A673 (cell line): ENCODE results near the gene LTB4R. TPM values are rescaled to one million over a fixed set of nuclear protein-coding genes. Genes with fewer than 3 reads are reported as not detected.

Experiments used
- BruUV-seq: library from RNA; stranded (reverse); fragments of 400-500 nt; replicated peaks from 2 replicates; lab custom pipeline; 2021; lab: Mats Ljungman, UMichigan
- CTCF ChIA-PET: fragments of 300-600 bp; sonication (Branson Sonifier 250); formaldehyde crosslinking; loops from one replicate; lab custom pipeline; 2022; ENCODE audit warnings: antibody characterized with exemption; lab: Charles Lee
- POLR2A ChIA-PET: fragments of 300-600 bp; sonication (Branson Sonifier 250); formaldehyde crosslinking; loops from one replicate; lab custom pipeline; 2022; ENCODE audit warnings: antibody characterized with exemption; ENCODE audit not compliant: low non-redundant PET; lab: Charles Lee
- DNase-seq: peaks from one replicate; pipeline ENCODE4 v3.0.0-alpha.2; 2015; ENCODE audit warnings: low spot score
- H3K27ac ChIP-seq: fragments of 200-600 bp; sonication (generic); 2 replicates; pipeline ENCODE4 v1.5.1; 2016; ENCODE audit warnings: mixed run types, low read depth, mild to moderate bottlenecking, mixed read lengths, antibody characterized with exemption, low read length; ENCODE audit not compliant: poor library complexity, severe bottlenecking
- H3K27me3 ChIP-seq: fragments of 200-600 bp; sonication (generic); replicated peaks from 2 replicates; pipeline ENCODE4 v1.6.1; 2017; ENCODE audit warnings: mixed run types, low read depth, mild to moderate bottlenecking, mixed read lengths, antibody characterized with exemption, low read length; ENCODE audit not compliant: insufficient read depth, poor library complexity
- H3K36me3 ChIP-seq: fragments of 200-600 bp; sonication (generic); 2 replicates; pipeline ENCODE4 v1.6.1; 2016; ENCODE audit warnings: mixed run types, mild to moderate bottlenecking, mixed read lengths, antibody characterized with exemption, low read length; ENCODE audit not compliant: insufficient read depth, poor library complexity, severe bottlenecking
- H3K4me1 ChIP-seq: fragments of 200-600 bp; sonication (generic); 2 replicates; pipeline ENCODE4 v1.6.1; 2017; ENCODE audit warnings: mixed run types, mild to moderate bottlenecking, mixed read lengths, antibody characterized with exemption, low read length; ENCODE audit not compliant: insufficient read depth, poor library complexity, severe bottlenecking
- H3K4me3 ChIP-seq: fragments of 200-600 bp; sonication (generic); 2 replicates; pipeline ENCODE4 v1.5.1; 2016; ENCODE audit warnings: low read depth, mixed run types, mild to moderate bottlenecking, mixed read lengths, low read length; ENCODE audit not compliant: poor library complexity, severe bottlenecking
- H3K9me3 ChIP-seq: fragments of 200-600 bp; sonication (generic); 2 replicates; pipeline ENCODE4 v1.6.1; 2016; ENCODE audit warnings: mixed run types, low read depth, mild to moderate bottlenecking, mixed read lengths, antibody characterized with exemption, low read length; ENCODE audit not compliant: poor library complexity, severe bottlenecking
- EZH2 ChIP-seq: fragments of 200-600 bp; sonication (generic); IDR thresholded peaks from 2 replicates; pipeline ENCODE4 v1.6.1; 2017; ENCODE audit warnings: borderline replicate concordance, low read depth, mild to moderate bottlenecking, mixed read lengths, antibody characterized with exemption, low read length; ENCODE audit not compliant: poor library complexity, severe bottlenecking
- intact Hi-C: fragments of 100-400 bp; cut with micrococcal nuclease; formaldehyde crosslinking; loops from one replicate; pipeline ENCODE4 v1.10.0; 2022; ENCODE audit not compliant: unreplicated experiment
- total RNA-seq: library from RNA; stranded (reverse); gene quantifications from 2 replicates; pipeline ENCODE4 v1.2.3, GENCODE V29; 2021
- TF ChIP-seq, protein P1 (sequence below): fragments of 300-800, 200-600 bp; sonication (generic); conservative IDR thresholded peaks from 2 replicates; pipeline ENCODE4 v1.5.1; 2017; ENCODE audit warnings: low read depth, mild to moderate bottlenecking, antibody characterized with exemption, low read length, moderate library complexity, mixed read lengths

LTB4R gene
- total RNA-seq, 1 experiment from 2014 or later: 6.6 TPM

DNA sequence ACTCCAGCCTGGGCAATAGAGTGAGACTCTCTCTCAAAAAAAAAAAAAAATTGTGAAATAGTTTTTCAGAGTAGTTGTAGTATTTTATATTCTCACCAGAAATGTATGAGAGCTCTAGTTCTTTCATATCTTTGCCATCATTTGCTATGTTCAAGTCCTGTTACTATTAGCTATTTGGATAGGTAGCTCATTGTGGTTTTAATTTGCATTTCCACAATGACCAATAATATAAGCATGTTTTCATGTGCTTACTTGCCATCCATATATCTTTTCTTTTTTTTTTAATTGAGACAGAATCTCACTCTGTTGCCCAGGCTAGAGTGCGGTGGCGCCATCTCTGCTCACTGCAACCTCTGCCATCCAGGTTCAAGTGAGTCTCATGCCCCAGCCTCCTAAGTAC is 36.9 kb downstream of the LTB4R start:
- Histone ChIP-seq H3K9me3 (no peaks in the 10 kb centered on the region), H3K36me3 (no peaks in the 10 kb centered on the region), H3K4me3 (no peak overlapping the region), H3K27me3 (no peaks in the 10 kb centered on the region), H3K4me1 (peaks cover 7% of the 10 kb centered on the region), H3K27ac (no peak overlapping the region)
- intact Hi-C loops: no loop called here
- POLR2A ChIA-PET: interaction anchor here (0.7 kb wide), 1 partner anchor 87 kb away, joined by 9 read pairs; no protein-coding TSS in a partner anchor
- BruUV-seq: no TSS peak
- TF ChIP-seq, protein P1, sequence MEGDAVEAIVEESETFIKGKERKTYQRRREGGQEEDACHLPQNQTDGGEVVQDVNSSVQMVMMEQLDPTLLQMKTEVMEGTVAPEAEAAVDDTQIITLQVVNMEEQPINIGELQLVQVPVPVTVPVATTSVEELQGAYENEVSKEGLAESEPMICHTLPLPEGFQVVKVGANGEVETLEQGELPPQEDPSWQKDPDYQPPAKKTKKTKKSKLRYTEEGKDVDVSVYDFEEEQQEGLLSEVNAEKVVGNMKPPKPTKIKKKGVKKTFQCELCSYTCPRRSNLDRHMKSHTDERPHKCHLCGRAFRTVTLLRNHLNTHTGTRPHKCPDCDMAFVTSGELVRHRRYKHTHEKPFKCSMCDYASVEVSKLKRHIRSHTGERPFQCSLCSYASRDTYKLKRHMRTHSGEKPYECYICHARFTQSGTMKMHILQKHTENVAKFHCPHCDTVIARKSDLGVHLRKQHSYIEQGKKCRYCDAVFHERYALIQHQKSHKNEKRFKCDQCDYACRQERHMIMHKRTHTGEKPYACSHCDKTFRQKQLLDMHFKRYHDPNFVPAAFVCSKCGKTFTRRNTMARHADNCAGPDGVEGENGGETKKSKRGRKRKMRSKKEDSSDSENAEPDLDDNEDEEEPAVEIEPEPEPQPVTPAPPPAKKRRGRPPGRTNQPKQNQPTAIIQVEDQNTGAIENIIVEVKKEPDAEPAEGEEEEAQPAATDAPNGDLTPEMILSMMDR: no peak
- TF ChIP-seq EZH2: no peak
- CTCF ChIA-PET: interaction anchor here (0.7 kb wide), 1 partner anchor 58 kb away, joined by 4 read pairs; no protein-coding TSS in a partner anchor
- DNase-seq: no peak

DNA sequence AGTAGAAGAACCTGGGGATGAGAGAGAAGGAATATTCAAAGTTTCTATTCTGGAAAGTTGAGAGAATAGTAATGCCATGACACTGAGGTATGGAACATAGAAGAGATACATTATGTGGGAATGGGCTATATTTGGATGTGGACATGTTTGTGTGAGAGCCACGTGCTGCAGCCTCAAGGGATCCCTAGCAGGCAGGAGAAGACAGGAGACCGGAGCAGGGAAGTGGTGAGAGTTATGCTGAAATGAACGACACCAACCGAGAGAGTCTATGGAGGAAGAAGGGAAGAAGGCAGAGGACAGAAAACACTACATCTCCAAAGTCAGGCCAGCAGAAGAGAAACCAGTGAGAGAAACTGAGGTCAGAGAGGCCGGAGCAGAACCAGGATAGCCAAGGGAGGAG is 38.4 kb downstream of the LTB4R start:
- Histone ChIP-seq H3K27me3 (no peaks in the 10 kb centered on the region), H3K9me3 (no peaks in the 10 kb centered on the region), H3K4me1 (peaks cover 7% of the 10 kb centered on the region), H3K4me3 (no peak overlapping the region), H3K36me3 (no peaks in the 10 kb centered on the region), H3K27ac (no peak overlapping the region)
- intact Hi-C loops: no loop called here
- no peak for DNase-seq
- TF ChIP-seq EZH2: no peak
- TF ChIP-seq, protein P1: no peak
- ChIA-PET CTCF (no interaction called here), POLR2A (no interaction called here)
- no TSS peak for BruUV-seq

DNA sequence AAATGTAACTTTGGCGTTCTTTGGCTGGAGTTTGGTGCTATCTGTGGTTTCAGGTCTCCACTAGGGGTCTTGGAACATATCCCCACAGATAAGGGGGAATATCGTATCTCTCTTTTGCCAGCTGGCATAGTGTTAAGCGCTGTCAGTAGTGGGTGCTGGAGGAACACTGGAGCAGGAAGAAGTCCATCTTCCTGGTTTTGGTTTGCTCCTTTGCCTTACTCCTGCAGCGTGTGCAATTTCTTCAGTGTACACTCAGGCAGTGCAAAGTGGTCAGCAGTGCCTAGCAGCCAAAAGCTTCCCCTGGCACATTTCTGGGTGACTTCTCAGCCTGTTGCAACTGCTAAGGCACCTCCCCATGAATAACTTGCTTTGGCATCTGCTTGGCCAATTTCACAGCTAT is 40.2 kb downstream of the LTB4R start:
- no peak overlapping the region for H3K4me3 ChIP-seq
- CTCF ChIA-PET: interaction anchor here (1.0 kb wide), 1 partner anchor 80 kb away, joined by 3 read pairs; no protein-coding TSS in a partner anchor
- H3K36me3 ChIP-seq: no peaks in the 10 kb centered on the region
- H3K27ac ChIP-seq: no peak overlapping the region
- H3K9me3 ChIP-seq: no peaks in the 10 kb centered on the region
- TF ChIP-seq EZH2: no peak
- TF ChIP-seq, protein P1: peak; percentile 39
- DNase-seq: peak; percentile 62
- POLR2A ChIA-PET: no interaction called here
- BruUV-seq: no TSS peak
- peaks cover 7% of the 10 kb centered on the region for H3K4me1 ChIP-seq
- no peaks in the 10 kb centered on the region for H3K27me3 ChIP-seq
- intact Hi-C loops: no loop called here
